Pancreas (tissue), 10 donors: Measurements from ENCODE around the gene CPA2. TPM values are rescaled to one million over a fixed set of nuclear protein-coding genes. Genes with fewer than 3 reads are reported as not detected.

Experiments used
- ATAC-seq, 4 donors: fragments of 200-7000 bp; cut with Tn5 transposase; one replicate each; pipeline versions ENCODE4 v1.8.0 to v1.9.1; 2020; ENCODE audit warnings: mild to moderate bottlenecking in 4 of 4, moderate library complexity in 4 of 4
- DNase-seq, 6 donors: peaks; one replicate each; pipeline ENCODE4 v3.0.0-alpha.2; 2020
- FAIRE-seq: peaks from 2 replicates; lab custom pipeline; 2012; peaks lifted over from hg19 to GRCh38; lab: Jason Lieb, UNC
- H3K27ac ChIP-seq, 4 donors: fragments of 200-600 bp; sonication (generic); 1 replicate in 3 of 4; 2 replicates in 1 of 4; pipeline versions ENCODE4 v1.5.0 to v1.8.0; 2020
- H3K27me3 ChIP-seq, 4 donors: fragments of 200-600 bp; one replicate each; pipeline ENCODE4 v1.8.0; 2021
- H3K36me3 ChIP-seq, 3 donors: fragments of 200-600 bp; sonication (generic) in 1 of 3; one replicate each; pipeline versions ENCODE4 v1.5.0 to v1.8.0; 2020 to 2021
- H3K4me1 ChIP-seq, 3 donors: fragments of 200-600 bp; one replicate each; pipeline ENCODE4 v1.8.0; 2021
- H3K4me3 ChIP-seq, 4 donors: fragments of 200-600 bp; sonication (generic) in 2 of 4; one replicate each; pipeline versions ENCODE4 v1.5.0 to v1.8.0; 2020 to 2021
- H3K9me3 ChIP-seq, 4 donors: fragments of 200-600 bp; one replicate each; pipeline ENCODE4 v1.8.0; 2021
- CTCF ChIP-seq, 4 donors: fragments of 200-600 bp; sonication (generic) in 3 of 4; IDR thresholded peaks; one replicate each; pipeline versions ENCODE4 v1.5.0 to v1.8.0; 2021; ENCODE audit warnings: antibody characterized with exemption in 4 of 4
- WGBS, 2 donors: extraction: QIAGEN DNeasy Blood & Tissue Kit; methylation state at CpG; one replicate each; pipeline ENCODE4 v1.1.7; 2013; 5-methylcytosine and 5-hydroxymethylcytosine counted together
- intact Hi-C, 3 donors: fragments of 100-400 bp; cut with DNase I; formaldehyde crosslinking; loops; one replicate each; pipeline versions ENCODE4 v1.11.1 to v1.14.2; 2022
- polyA plus RNA-seq, 2 donors: library from polyadenylated mRNA; stranded (reverse); fragments of 200-250 nt; gene quantifications; one replicate each; pipeline ENCODE4 v1.2.3, GENCODE V29; 2013
- total RNA-seq, 6 donors: library from RNA; stranded (reverse); fragmentation: NEBNext Ultra II Directional in 4 of 6; extraction: Animal tissue kit (Norgen Biotek cat#: 25700) in 4 of 6; gene quantifications; one replicate each; pipeline versions ENCODE4 v1.2.1 to v1.2.4, GENCODE V29; 2021 to 2023
- donor health status: healthy with polysubstance abuse.
- donor health status: DM: no; HTN: no; CAD: no; lungs with moderate emphysema.
- donor health status: DM: no; HTN: no; CAD: no.
- donor health status: control.
- donor health status: control.
- donor health status: Bipolar disorder and iron deficiency.
- donor health status: DM: yes; HTN: yes; CAD: no.
- donor health status: DM: no; HTN: no; CAD: no.
- donor health status: DM: no; HTN: no; CAD: no.
- donor health status: DM: yes; HTN: yes; CAD: no.

Gene CPA2
- total and polyA plus RNA-seq, 8 donors = 4,251 to 12,479 (median 5,755) TPM

- no peak for FAIRE-seq
- H3K27ac ChIP-seq = no peak overlapping the region
- WGBS, 2 donors = 95 to 97% methylated on average over 3 of the region's 3 CpGs
- H3K4me1 ChIP-seq = peaks cover 0 to 5% (median 0%) of the 10 kb centered on the region in 3 donors
- no peaks in the 10 kb centered on the region for H3K27me3 ChIP-seq
- ATAC-seq = no peak
- TF ChIP-seq CTCF (IDR thresholded peaks at IDR 0.05) = no peak
- intact Hi-C loops = no loop called here
- H3K36me3 ChIP-seq = no peaks in the 10 kb centered on the region
- no peaks in the 10 kb centered on the region for H3K9me3 ChIP-seq
- DNase-seq = no peak
- no peak overlapping the region for H3K4me3 ChIP-seq
These were observed 71.6 kb downstream of the CPA2 start for GRCh38 chr7:130338233-130338632.

Other genes with a start within 250 kb of the CPA2 start
- gene ZC3HC1, start 215.5 kb upstream of the CPA2 start, total RNA-seq = 1 to 10 TPM; 3.8 to 7.5 (median 5.2) TPM
- gene ZC3HC1, start 215.5 kb upstream of the CPA2 start, polyA plus RNA-seq = 10 to 100 TPM in 1 of 2 donors, 1 to 10 TPM in 1; 8.9 to 13.5 TPM
- gene KLHDC10, start 196.3 kb upstream of the CPA2 start, total RNA-seq = 10 to 100 TPM; 16.3 to 22.8 (median 21.2) TPM
- 10 to 100 TPM in 1 of 2 donors, 1 to 10 TPM in 1; 5.8 to 11.3 TPM for gene KLHDC10, start 196.3 kb upstream of the CPA2 start, polyA plus RNA-seq
- gene TMEM209, start 61.5 kb upstream of the CPA2 start, total RNA-seq = 10 to 100 TPM in 5 of 6 donors, 1 to 10 TPM in 1; 9.3 to 16.1 (median 11.4) TPM
- gene TMEM209, start 61.5 kb upstream of the CPA2 start, polyA plus RNA-seq = 1 to 10 TPM; 4.2 to 5.9 TPM
- not detected for gene SSMEM1, start 59.0 kb upstream of the CPA2 start, total RNA-seq
- under 1 TPM in 1 of 2 donors, not detected in 1; 0.09 TPM for gene SSMEM1, start 59.0 kb upstream of the CPA2 start, polyA plus RNA-seq
- gene CPA4, start 26.3 kb downstream of the CPA2 start, total RNA-seq = 10 to 100 TPM in 1 of 6 donors, 1 to 10 TPM in 5; 4.5 to 12.4 (median 5.9) TPM
- 1 to 10 TPM; 6.9 to 8.4 TPM for gene CPA4, start 26.3 kb downstream of the CPA2 start, polyA plus RNA-seq
- gene CPA5, start 78.0 kb downstream of the CPA2 start, total RNA-seq = under 1 TPM in 2 of 6 donors, not detected in 4; 0.22 to 0.35 TPM
- gene CPA5, start 78.0 kb downstream of the CPA2 start, polyA plus RNA-seq = under 1 TPM; 0.09 to 0.19 TPM
- gene CPA1, start 113.6 kb downstream of the CPA2 start, total RNA-seq = over 10,000 TPM; 17,933 to 50,686 (median 40,969) TPM
- over 10,000 TPM; 12,124 to 14,783 TPM for gene CPA1, start 113.6 kb downstream of the CPA2 start, polyA plus RNA-seq
- 10 to 100 TPM in 1 of 6 donors, 1 to 10 TPM in 5; 3.5 to 10.3 (median 4.5) TPM for gene CEP41, start 174.2 kb downstream of the CPA2 start, total RNA-seq
- gene CEP41, start 174.2 kb downstream of the CPA2 start, polyA plus RNA-seq = 1 to 10 TPM; 1.8 to 4.9 TPM
- 10 to 100 TPM; 23.5 to 56.4 (median 33.0) TPM for gene MEST, start 225.2 kb downstream of the CPA2 start, total RNA-seq
- 10 to 100 TPM; 17.0 to 21.2 TPM for gene MEST, start 225.2 kb downstream of the CPA2 start, polyA plus RNA-seq